Right cardiac atrium (tissue), 5 donors: ENCODE measurements around the gene ARSB. TPM values are rescaled to one million over a fixed set of nuclear protein-coding genes. Genes with fewer than 3 reads are reported as not detected.

ENCODE experiments used
- ATAC-seq, 2 donors: fragments of 200-7000 bp; cut with Tn5 transposase; one replicate each; pipeline versions ENCODE4 v1.8.0 to v1.9.1; 2020; ENCODE audit warnings: moderate library complexity in 2 of 2, mild to moderate bottlenecking in 1 of 2
- DNase-seq, 3 donors: peaks; one replicate each; pipeline ENCODE4 v3.0.0-alpha.2; 2020
- H3K27ac ChIP-seq: one replicate; pipeline ENCODE4 v1.5.1; 2013; ENCODE audit warnings: mild to moderate bottlenecking, low read length, control low read depth, moderate library complexity
- H3K27me3 ChIP-seq: one replicate; pipeline ENCODE4 v1.6.1; 2013; ENCODE audit not compliant: control insufficient read depth, insufficient read depth
- H3K4me1 ChIP-seq: one replicate; pipeline ENCODE4 v1.6.1; 2013; ENCODE audit warnings: low read length; ENCODE audit not compliant: control insufficient read depth, insufficient read depth
- H3K4me3 ChIP-seq: one replicate; pipeline ENCODE4 v1.5.1; 2013; ENCODE audit warnings: low read length, control low read depth
- H3K9me3 ChIP-seq: one replicate; pipeline ENCODE4 v1.6.1; 2013; ENCODE audit warnings: low read length; ENCODE audit not compliant: control insufficient read depth
- WGBS: extraction: QIAGEN DNeasy Blood & Tissue Kit; methylation state at CpG from one replicate; pipeline ENCODE4 v1.1.7; 2013; 5-methylcytosine and 5-hydroxymethylcytosine counted together
- intact Hi-C, 4 donors: fragments of 100-400 bp; cut with DNase I; formaldehyde crosslinking; loops; one replicate each; pipeline versions ENCODE4 v1.11.0 to v1.14.0; 2022 to 2023
- polyA plus RNA-seq: library from polyadenylated mRNA; stranded (reverse); fragments of 200-250 nt; gene quantifications from one replicate; pipeline ENCODE4 v1.2.3, GENCODE V29; 2013
- total RNA-seq, 4 donors: library from RNA; stranded (reverse); fragmentation: NEBNext Ultra II Directional; extraction: Animal tissue kit (Norgen Biotek cat#: 25700); gene quantifications; one replicate each; pipeline ENCODE4 v1.2.1, GENCODE V29; 2021
- donor health status: healthy with polysubstance abuse.
- donor health status: DM: no; HTN: yes; CAD: no.
- donor health status: DM: no; HTN: no; CAD: no.
- donor health status: DM: no; HTN: yes; CAD: no; lungs with severe emphysema.
- donor health status: DM: yes; HTN: yes; CAD: no.

The ARSB gene
- total and polyA plus RNA-seq, 5 donors, result 4.8 to 14.1 (median 13.6) TPM

GRCh38 chr5:79020861-79021561 is 35.9 kb upstream of the ARSB start:
- H3K4me3 ChIP-seq, result peak overlapping the region; percentile 21
- 9% methylated on average over 14 of the region's 14 CpGs for WGBS
- peak; percentile 81 to 87 for ATAC-seq
- DNase-seq, result peak; percentile 52 to 69 (median 64)
- intact Hi-C loops, result loop anchor here (5.0 to 10.0 kb wide), 5 partner anchors 111 to 834 kb away; no protein-coding TSS in a partner anchor
- H3K27me3 ChIP-seq, result no peaks in the 10 kb centered on the region
- H3K4me1 ChIP-seq, result no peaks in the 10 kb centered on the region
- H3K27ac ChIP-seq, result no peak overlapping the region
- H3K9me3 ChIP-seq, result no peaks in the 10 kb centered on the region

GRCh38 chr5:79014631-79015030 is 29.5 kb upstream of the ARSB start:
- 79% methylated on average over 2 of the region's 2 CpGs for WGBS
- ATAC-seq (no peak), DNase-seq (no peak)
- H3K9me3 ChIP-seq, result no peaks in the 10 kb centered on the region
- H3K4me3 ChIP-seq, result no peak overlapping the region
- no peak overlapping the region for H3K27ac ChIP-seq
- no peaks in the 10 kb centered on the region for H3K4me1 ChIP-seq
- no peaks in the 10 kb centered on the region for H3K27me3 ChIP-seq
- intact Hi-C loops, result no loop called here

GRCh38 chr5:79011869-79012268 is 26.8 kb upstream of the ARSB start:
- Histone ChIP-seq H3K9me3 (no peaks in the 10 kb centered on the region), H3K27me3 (no peaks in the 10 kb centered on the region), H3K4me3 (no peak overlapping the region), H3K27ac (no peak overlapping the region), H3K4me1 (no peaks in the 10 kb centered on the region)
- intact Hi-C loops, result no loop called here
- no peak for DNase-seq
- ATAC-seq, result no peak

GRCh38 chr5:79011219-79011836 is 26.2 kb upstream of the ARSB start:
- Histone ChIP-seq H3K27ac (no peak overlapping the region), H3K27me3 (no peaks in the 10 kb centered on the region), H3K4me3 (no peak overlapping the region), H3K4me1 (no peaks in the 10 kb centered on the region), H3K9me3 (no peaks in the 10 kb centered on the region)
- intact Hi-C loops, result no loop called here
- WGBS, result 95% methylated on average over 1 of the region's 1 CpG
- ATAC-seq, result no peak
- DNase-seq, result no peak

- no peak overlapping the region for H3K4me3 ChIP-seq
- ATAC-seq (no peak), DNase-seq (no peak)
- H3K9me3 ChIP-seq, result no peaks in the 10 kb centered on the region
- H3K27me3 ChIP-seq, result no peaks in the 10 kb centered on the region
- intact Hi-C loops, result no loop called here
- H3K4me1 ChIP-seq, result no peaks in the 10 kb centered on the region
- WGBS, result 96% methylated on average over 3 of the region's 3 CpGs
- H3K27ac ChIP-seq, result no peak overlapping the region
Measured at GRCh38 chr5:79008362-79008761, 23.3 kb upstream of the ARSB start.

- WGBS, result 81% methylated on average over 3 of the region's 3 CpGs
- ATAC-seq, result no peak
Measured at GRCh38 chr5:79007872-79008271, 22.8 kb upstream of the ARSB start.

GRCh38 chr5:79005936-79006631 is 21.0 kb upstream of the ARSB start:
- intact Hi-C loops, result no loop called here
- Histone ChIP-seq H3K4me1 (no peaks in the 10 kb centered on the region), H3K27ac (no peak overlapping the region), H3K9me3 (no peaks in the 10 kb centered on the region), H3K4me3 (no peak overlapping the region), H3K27me3 (no peaks in the 10 kb centered on the region)
- 80% methylated on average over 6 of the region's 6 CpGs for WGBS
- DNase-seq, result no peak
- ATAC-seq, result no peak

More at GRCh38 chr5:79007872-79008271, 22.8 kb upstream of the ARSB start:
- Histone ChIP-seq H3K27ac (no peak overlapping the region), H3K27me3 (no peaks in the 10 kb centered on the region), H3K4me3 (no peak overlapping the region), H3K4me1 (no peaks in the 10 kb centered on the region), H3K9me3 (no peaks in the 10 kb centered on the region)
- intact Hi-C loops, result no loop called here
- DNase-seq, result no peak

GRCh38 chr5:79005151-79005550 is 20.0 kb upstream of the ARSB start:
- intact Hi-C loops, result no loop called here
- 59% methylated on average over 4 of the region's 4 CpGs for WGBS
- no peak for ATAC-seq

GRCh38 chr5:79002374-79002773 is 17.3 kb upstream of the ARSB start:
- DNase-seq (no peak), ATAC-seq (no peak)
- Histone ChIP-seq H3K9me3 (no peaks in the 10 kb centered on the region), H3K27ac (no peak overlapping the region), H3K4me1 (no peaks in the 10 kb centered on the region), H3K4me3 (no peak overlapping the region), H3K27me3 (no peaks in the 10 kb centered on the region)
- intact Hi-C loops, result no loop called here
- 96% methylated on average over 1 of the region's 1 CpG for WGBS

More at GRCh38 chr5:79005151-79005550, 20.0 kb upstream of the ARSB start:
- H3K27me3 ChIP-seq, result no peaks in the 10 kb centered on the region
- DNase-seq, result no peak
- no peak overlapping the region for H3K4me3 ChIP-seq
- H3K4me1 ChIP-seq, result no peaks in the 10 kb centered on the region
- no peaks in the 10 kb centered on the region for H3K9me3 ChIP-seq
- H3K27ac ChIP-seq, result no peak overlapping the region

GRCh38 chr5:79001471-79001870 is 16.4 kb upstream of the ARSB start:
- intact Hi-C loops, result no loop called here
- Histone ChIP-seq H3K27me3 (no peaks in the 10 kb centered on the region), H3K27ac (no peak overlapping the region), H3K9me3 (no peaks in the 10 kb centered on the region), H3K4me1 (no peaks in the 10 kb centered on the region), H3K4me3 (no peak overlapping the region)
- ATAC-seq (no peak), DNase-seq (no peak)

- Histone ChIP-seq H3K27me3 (no peaks in the 10 kb centered on the region), H3K9me3 (no peaks in the 10 kb centered on the region), H3K4me3 (no peak overlapping the region), H3K4me1 (no peaks in the 10 kb centered on the region), H3K27ac (no peak overlapping the region)
- no peak for ATAC-seq
- no peak for DNase-seq
- WGBS, result 98% methylated on average over 2 of the region's 2 CpGs
- intact Hi-C loops, result no loop called here
Measured at GRCh38 chr5:78997090-78997489, 12.0 kb upstream of the ARSB start.
